Measurements from ENCODE around the gene RERE. TPM values are rescaled to one million over a fixed set of nuclear protein-coding genes. Genes with fewer than 3 reads are reported as not detected.

Gene RERE
- total RNA-seq, 2 experiments from 2014 or later = 45.8 to 57.1 TPM

DNA sequence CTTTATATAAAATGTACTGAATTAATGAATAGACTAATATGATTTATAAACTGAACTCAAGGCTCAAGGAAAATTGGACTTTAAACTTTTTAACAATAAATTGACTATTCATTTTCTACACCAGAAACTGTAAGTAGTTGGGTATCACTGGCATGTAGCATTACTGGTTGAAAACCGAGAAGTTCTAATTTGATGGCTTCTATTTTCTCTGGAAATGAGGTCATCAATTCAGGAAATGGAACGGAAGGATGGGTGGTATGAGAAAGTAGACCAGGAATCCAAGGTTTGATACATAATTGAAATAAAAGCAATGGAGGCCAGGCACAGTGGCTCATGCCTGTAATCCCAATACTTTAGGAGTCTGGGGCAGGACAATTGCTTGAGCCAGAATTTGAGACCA, 50.4 kb downstream of the RERE start:
- Mint-ChIP-seq H3K4me3 (no peak overlapping the region), H3K4me1 (ENCODE audit: low read depth) (peaks cover 22% of the 10 kb centered on the region), H3K27me3 (no peaks in the 10 kb centered on the region), H3K9me3 (no peaks in the 10 kb centered on the region), H3K27ac (no peak overlapping the region), H3K36me3 (ENCODE audit: low read depth) (no peaks in the 10 kb centered on the region)
- intact Hi-C loops (cut with micrococcal nuclease) = no loop called here
- ATAC-seq (no peak), DNase-seq (no peak)
- POLR2A ChIA-PET = no interaction called here
- TF ChIP-seq, protein P1, sequence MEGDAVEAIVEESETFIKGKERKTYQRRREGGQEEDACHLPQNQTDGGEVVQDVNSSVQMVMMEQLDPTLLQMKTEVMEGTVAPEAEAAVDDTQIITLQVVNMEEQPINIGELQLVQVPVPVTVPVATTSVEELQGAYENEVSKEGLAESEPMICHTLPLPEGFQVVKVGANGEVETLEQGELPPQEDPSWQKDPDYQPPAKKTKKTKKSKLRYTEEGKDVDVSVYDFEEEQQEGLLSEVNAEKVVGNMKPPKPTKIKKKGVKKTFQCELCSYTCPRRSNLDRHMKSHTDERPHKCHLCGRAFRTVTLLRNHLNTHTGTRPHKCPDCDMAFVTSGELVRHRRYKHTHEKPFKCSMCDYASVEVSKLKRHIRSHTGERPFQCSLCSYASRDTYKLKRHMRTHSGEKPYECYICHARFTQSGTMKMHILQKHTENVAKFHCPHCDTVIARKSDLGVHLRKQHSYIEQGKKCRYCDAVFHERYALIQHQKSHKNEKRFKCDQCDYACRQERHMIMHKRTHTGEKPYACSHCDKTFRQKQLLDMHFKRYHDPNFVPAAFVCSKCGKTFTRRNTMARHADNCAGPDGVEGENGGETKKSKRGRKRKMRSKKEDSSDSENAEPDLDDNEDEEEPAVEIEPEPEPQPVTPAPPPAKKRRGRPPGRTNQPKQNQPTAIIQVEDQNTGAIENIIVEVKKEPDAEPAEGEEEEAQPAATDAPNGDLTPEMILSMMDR (IDR thresholded peaks at IDR 0.05) = no peak
- CTCF ChIA-PET = interaction anchor here (1.3 kb wide), 2 partner anchors 41 to 82 kb away, joined by 3 to 6 read pairs; no protein-coding TSS in a partner anchor

DNA sequence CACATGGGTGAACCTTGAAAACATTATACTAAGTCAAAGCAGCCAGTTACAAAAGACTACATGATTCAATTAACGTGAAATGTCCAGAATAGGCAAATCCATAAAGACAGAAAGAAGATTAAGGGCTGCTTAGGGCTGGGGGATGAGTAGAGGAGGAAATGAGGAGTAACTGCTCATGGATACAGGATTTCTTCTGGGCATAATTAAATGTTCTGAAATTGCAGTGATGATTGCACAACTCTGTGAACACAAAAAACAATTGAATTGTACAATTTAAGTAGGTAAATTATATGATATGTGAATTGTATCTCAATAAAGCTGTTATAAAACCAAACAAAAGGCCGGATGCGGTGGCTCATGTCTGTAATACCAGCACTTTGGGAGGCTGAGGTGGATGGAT, 52.2 kb downstream of the RERE start:
- intact Hi-C loops (cut with micrococcal nuclease) = no loop called here
- no peak overlapping the region for H3K4me3 Mint-ChIP-seq
- H3K36me3 Mint-ChIP-seq (ENCODE audit: low read depth) = no peaks in the 10 kb centered on the region
- no peaks in the 10 kb centered on the region for H3K27me3 Mint-ChIP-seq
- DNase-seq = no peak
- TF ChIP-seq, protein P1 (IDR thresholded peaks at IDR 0.05) = no peak
- H3K27ac Mint-ChIP-seq = no peak overlapping the region
- CTCF ChIA-PET = no interaction called here
- H3K9me3 Mint-ChIP-seq = no peaks in the 10 kb centered on the region
- peaks cover 27% of the 10 kb centered on the region for H3K4me1 Mint-ChIP-seq (ENCODE audit: low read depth)
- POLR2A ChIA-PET = no interaction called here
- ATAC-seq = no peak

DNA sequence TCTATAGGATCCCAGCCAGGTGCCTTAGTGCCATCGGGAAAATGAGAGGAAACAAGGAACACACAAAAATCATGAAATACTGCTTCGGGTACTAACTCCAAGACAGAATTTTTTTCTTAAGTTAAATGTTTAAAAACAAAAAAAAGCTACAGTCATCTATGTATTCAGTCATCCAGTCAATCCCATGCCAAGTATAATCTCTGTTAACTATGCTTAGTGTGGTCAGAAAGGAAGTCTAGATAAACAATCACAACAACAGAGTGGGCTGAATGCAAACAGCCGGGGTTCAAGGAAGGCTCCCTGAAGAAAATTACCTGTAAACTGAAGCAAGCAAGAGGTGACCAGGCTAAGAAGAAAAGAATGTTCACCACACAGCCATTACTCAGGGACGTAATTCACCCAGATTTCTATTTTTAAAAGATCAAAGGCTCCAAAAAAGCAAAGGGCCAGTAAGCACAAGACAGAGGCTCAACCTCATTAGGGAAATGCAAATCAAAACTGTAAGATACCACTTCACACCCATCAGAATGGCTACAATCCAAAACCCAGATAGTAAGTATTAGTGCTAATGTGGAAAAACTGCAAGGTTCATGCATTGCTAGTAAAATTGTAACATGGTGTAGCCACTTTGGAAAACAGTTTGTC, 53.0 kb downstream of the RERE start:
- CTCF ChIA-PET = interaction anchor here (1.8 kb wide), 1 partner anchor 85 kb away, joined by 5 read pairs; no protein-coding TSS in a partner anchor
- no peak for ATAC-seq
- Mint-ChIP-seq H3K36me3 (ENCODE audit: low read depth) (no peaks in the 10 kb centered on the region), H3K4me3 (no peak overlapping the region), H3K9me3 (no peaks in the 10 kb centered on the region), H3K4me1 (ENCODE audit: low read depth) (peaks cover 28% of the 10 kb centered on the region), H3K27me3 (no peaks in the 10 kb centered on the region), H3K27ac (no peak overlapping the region)
- no peak for DNase-seq
- intact Hi-C loops (cut with micrococcal nuclease) = no loop called here
- POLR2A ChIA-PET = no interaction called here
- TF ChIP-seq, protein P1 (IDR thresholded peaks at IDR 0.05) = no peak

DNA sequence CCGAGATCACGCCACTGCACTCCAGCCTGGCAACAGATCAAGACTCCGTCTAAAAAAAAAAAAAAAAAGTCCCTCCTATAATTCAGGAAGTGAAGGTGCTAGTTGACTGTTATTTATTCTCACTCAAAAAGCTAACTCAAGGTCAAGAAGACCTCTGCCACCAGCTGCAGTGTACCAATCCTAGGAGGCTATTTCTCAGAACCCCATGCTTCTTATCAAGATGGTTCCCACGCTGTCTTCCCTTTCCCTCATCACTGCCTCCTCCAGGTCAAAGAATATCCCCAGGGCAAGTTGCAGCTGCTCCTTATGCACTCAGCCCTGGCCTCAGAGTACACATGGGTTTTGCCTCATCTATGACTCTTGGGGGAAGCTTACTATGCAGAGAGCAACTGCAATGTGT, 53.6 kb downstream of the RERE start:
- no peak overlapping the region for H3K27ac Mint-ChIP-seq
- POLR2A ChIA-PET = no interaction called here
- TF ChIP-seq, protein P1 (IDR thresholded peaks at IDR 0.05) = no peak
- DNase-seq = no peak
- no peaks in the 10 kb centered on the region for H3K9me3 Mint-ChIP-seq
- peaks cover 28% of the 10 kb centered on the region for H3K4me1 Mint-ChIP-seq (ENCODE audit: low read depth)
- no peaks in the 10 kb centered on the region for H3K27me3 Mint-ChIP-seq
- ATAC-seq = no peak
- no peak overlapping the region for H3K4me3 Mint-ChIP-seq
- intact Hi-C loops (cut with micrococcal nuclease) = no loop called here
- CTCF ChIA-PET = interaction anchor here (1.8 kb wide), 1 partner anchor 85 kb away, joined by 5 read pairs; no protein-coding TSS in a partner anchor
- H3K36me3 Mint-ChIP-seq (ENCODE audit: low read depth) = no peaks in the 10 kb centered on the region

DNA sequence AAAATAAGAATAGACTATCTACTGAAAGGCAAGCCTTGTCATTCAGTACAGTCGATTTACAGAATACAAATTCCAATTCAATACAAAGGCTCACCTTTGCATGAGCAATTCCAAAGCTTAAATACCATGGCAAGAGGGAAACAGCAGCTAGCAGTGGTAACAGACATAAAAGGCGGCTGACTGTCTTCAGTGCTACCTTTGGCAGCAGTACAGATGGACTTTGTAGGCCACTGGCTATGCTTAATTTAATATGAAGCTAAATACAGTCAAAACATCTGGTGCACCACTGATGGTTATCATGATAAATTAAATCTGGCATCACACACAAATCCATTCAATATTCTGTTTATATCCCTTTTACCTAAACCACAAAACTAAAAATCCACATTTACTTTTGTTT, 62.4 kb downstream of the RERE start:
- CTCF ChIA-PET = no interaction called here
- no peak for ATAC-seq
- Mint-ChIP-seq H3K4me1 (ENCODE audit: low read depth) (peaks cover 21% of the 10 kb centered on the region), H3K36me3 (ENCODE audit: low read depth) (no peaks in the 10 kb centered on the region), H3K9me3 (no peaks in the 10 kb centered on the region), H3K27ac (no peak overlapping the region), H3K27me3 (no peaks in the 10 kb centered on the region), H3K4me3 (no peak overlapping the region)
- TF ChIP-seq, protein P1 (IDR thresholded peaks at IDR 0.05) = no peak
- no peak for DNase-seq
- intact Hi-C loops (cut with micrococcal nuclease) = no loop called here
- POLR2A ChIA-PET = no interaction called here
